Measurements from ENCODE around the gene CDK5RAP2.
A peak's percentile ranks its signal among the peaks of the same experiment; 100 is the strongest.
"Not testable (repeated sequence)": the region's sequence is repeated elsewhere in the genome, so short reads cannot be mapped to it uniquely, and the experiment has no call there.

Gene CDK5RAP2

GRCh38 chr9:120542701-120543490, 37.1 kb downstream of the CDK5RAP2 start:
- no peak for DNase-seq

DNA sequence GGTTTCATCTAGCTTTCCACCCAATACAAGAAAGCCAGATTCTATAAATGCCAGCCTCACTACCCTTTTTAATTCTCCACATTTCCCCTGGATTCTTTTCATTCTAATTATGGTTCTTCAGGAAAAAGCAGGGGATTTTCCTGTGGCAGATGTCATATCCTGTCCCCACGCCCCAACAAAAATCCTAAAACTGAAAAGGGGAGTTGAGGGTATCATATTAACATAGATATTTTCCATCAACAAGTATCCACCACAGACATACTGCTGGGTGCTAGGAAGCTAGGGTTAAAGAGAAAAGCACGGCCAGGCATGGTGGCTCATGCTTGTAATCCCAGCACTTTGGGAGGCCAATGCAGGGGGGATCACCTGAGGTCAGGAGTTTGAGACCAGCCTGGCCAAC, 38.0 kb downstream of the CDK5RAP2 start:
- DNase-seq = no peak

DNA sequence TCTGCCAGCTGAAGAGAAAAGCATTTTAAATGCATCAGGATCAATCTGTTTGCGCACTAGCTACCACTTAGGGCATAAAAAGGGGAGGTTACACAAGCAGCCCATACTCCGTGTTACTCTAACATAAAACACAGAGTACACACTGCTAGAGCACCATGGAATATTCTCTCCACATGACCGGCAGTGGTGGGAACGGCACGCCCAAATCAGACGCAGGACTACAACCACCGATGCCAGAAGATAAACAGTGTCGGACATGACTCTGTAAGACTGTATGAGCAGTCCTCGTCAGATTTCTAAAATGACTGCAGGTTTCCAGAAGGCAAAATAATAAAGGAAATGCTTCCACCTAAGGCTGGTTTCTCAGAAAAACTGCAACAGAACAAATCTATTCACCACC, 40.0 kb downstream of the CDK5RAP2 start:
- no peak for DNase-seq

- no peak for DNase-seq
Observed at GRCh38 chr9:120538339-120538738, 41.6 kb downstream of the CDK5RAP2 start.

DNA sequence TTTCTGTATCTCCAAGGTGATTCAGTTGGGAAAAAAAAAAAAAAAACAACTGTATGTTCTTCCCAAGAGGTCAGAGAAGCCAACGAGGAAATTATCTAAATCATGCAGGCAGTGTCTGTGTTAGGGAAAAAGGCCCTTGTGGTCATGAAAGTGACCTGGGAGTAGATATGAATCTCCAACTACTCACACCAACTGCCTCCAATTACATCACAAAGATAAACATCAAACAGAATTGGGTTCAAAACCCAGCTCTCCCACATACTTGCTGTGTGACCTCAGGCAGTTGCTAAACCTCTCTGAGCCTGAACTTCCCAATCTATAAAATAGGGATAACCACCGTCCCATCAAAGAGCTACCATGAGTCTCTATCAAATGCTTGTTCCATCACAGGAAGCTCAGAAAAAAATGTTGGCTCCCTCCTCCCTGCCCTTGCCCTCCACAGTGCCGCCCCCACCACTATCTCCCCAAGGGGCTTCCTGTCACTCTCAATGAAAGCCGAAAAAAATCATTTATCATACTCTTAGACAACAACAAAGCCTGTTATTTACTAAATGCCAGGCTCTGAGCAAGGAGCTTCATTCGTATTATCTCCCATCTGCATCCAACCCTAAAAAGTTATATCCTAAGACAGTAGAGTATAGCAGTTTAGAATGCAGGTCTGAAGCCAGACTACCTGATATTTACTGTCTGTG, 42.9 kb downstream of the CDK5RAP2 start:
- DNase-seq = no peak

GRCh38 chr9:120536094-120536493, 43.9 kb downstream of the CDK5RAP2 start:
- no peak for DNase-seq

- no peak for DNase-seq
Observed at GRCh38 chr9:120534266-120534665, 45.7 kb downstream of the CDK5RAP2 start.

- DNase-seq = no peak
Observed at GRCh38 chr9:120532891-120533290, 47.1 kb downstream of the CDK5RAP2 start.

DNA sequence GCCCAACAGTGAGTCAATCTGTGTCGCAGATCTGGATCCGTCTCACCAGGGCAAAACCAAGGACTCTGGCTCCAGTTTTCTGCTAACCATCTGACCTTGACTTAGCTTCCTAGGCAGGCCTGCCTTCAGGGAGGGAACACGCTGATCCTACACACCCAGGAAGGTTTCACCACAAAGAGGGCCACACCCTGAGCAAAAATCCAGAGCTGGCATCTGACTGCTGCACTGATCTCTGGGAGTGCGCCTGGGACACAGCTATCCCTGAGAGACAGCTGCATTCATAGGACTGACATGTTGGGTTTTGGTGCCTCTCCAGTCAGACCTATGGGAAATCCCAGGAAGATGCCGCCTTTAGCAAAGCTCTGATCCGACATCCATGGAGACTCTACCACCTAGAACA, 47.5 kb downstream of the CDK5RAP2 start:
- no peak for DNase-seq

- peak; percentile 37 for DNase-seq
Observed at GRCh38 chr9:120531683-120532300, 48.2 kb downstream of the CDK5RAP2 start.

DNA sequence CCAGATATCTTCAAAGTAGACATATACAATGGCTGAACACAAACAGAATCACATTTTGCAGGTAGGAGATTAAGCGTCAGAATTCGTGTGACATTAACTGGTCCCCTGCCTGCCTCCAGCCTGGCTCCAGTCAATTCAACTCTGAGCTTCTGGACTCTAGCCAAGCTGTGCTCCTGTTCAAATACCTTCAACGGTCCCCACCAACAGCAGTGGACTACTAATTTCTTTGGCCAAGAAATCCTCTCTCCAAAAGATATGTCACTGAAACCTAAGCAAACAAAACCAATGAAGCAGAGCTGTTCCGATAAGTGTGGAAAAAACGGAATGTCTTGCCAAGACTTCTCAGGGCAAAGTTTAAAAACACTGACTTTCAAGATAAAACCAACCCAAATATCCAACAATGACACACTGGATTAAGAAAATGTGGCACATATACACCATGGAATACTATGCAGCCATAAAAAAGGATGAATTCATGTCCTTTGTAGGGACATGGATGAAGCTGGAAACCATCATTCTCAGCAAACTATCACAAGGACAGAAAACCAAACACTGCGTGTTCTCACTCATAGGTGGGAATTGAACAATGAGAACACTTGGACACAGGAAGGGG, 49.6 kb downstream of the CDK5RAP2 start:
- DNase-seq = not testable (repeated sequence)

DNA sequence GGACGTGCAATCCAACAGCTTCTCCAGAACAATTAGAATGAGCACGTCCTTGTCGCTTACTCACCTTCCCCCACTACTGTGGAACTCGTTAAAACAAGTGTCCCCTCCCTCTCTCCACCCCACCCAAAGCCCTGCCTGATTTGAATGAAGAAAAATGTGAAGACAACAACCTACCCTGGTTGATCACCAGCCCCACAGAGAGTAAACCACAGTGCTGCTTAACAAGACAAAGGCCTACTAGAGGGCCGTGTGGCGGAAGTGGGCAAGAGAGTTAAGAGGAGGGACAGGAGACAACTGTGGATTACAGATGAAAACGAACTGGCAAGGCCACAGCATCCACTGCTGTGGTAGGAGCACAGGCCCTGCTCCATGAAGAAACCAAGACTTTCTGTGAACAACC, 51.1 kb downstream of the CDK5RAP2 start:
- DNase-seq = no peak

DNA sequence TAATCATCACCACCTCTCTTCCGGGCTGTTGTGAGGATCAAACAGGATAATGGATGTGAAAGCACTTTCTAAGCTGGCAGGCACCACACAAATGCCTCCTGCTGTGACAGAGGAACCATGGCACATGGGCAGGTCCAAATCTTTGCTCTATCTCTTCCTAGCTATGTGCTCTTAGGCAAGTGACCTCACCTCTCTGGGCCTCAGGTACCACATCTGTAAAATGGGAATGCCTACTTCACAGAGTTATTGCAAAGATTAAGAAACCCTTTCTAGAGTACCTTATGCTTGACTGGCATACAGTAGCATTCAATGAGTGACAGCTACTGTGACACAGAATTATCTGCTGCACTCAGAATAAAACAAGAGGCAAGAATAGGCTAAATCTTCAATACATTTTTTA, 51.6 kb downstream of the CDK5RAP2 start:
- DNase-seq = no peak

GRCh38 chr9:120526534-120526933, 53.4 kb downstream of the CDK5RAP2 start:
- DNase-seq = no peak

GRCh38 chr9:120524863-120525262, 55.1 kb downstream of the CDK5RAP2 start:
- no peak for DNase-seq

DNA sequence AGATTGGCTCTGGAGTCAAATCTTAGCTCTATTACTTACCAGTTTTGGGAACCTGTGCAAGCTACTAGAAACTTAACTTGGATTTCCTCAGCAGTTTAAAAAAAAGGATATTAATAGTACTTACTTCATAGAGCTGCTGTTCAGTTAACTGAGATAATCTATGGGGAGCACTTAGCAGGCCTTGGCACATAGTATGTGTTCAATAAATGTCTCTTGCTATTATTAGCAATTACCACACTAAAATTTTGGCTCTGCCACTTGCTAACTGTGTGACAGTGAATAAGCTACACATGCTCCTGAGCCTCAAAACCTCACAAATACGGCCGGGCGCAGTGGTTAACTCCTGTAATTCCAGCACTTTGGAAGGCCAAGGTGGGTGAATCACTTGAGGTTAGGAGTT, 55.9 kb downstream of the CDK5RAP2 start:
- no peak for DNase-seq

DNA sequence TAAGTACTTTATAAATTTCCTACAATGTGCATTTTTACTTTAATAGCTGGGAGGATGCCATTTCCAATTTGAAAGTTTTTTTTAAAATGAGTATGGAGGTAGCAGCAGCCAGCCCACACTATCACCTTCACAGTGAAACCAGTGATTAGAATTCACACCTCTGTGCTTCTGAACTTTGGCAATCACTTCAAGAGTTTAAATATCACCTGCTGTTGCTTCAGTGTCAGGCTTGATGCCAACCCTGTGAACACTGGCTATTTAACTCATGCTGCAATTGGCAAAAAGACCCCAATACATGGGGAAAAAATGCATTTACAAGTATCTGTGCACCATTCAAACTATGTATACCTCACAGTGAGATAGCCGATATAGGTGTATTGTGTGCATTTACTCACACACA, 57.4 kb downstream of the CDK5RAP2 start:
- DNase-seq = no peak

DNA sequence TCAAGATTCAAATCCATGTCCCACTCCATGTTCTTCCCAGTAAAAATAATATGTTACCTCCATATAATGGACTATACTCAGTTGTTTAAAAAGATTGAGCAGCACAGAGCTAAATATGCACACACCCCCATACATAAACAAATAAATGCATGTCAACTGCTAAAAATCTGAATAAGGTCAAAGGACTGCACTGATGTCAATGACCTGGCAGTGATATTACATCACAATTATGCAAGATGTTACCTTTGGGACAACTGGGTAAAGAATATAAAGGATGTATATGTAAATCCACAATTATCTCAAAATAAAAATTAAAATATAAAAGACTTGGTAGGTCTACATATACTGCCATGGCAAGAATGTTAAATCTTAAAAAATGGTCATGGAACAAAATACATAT, 57.9 kb downstream of the CDK5RAP2 start:
- DNase-seq = no peak

DNA sequence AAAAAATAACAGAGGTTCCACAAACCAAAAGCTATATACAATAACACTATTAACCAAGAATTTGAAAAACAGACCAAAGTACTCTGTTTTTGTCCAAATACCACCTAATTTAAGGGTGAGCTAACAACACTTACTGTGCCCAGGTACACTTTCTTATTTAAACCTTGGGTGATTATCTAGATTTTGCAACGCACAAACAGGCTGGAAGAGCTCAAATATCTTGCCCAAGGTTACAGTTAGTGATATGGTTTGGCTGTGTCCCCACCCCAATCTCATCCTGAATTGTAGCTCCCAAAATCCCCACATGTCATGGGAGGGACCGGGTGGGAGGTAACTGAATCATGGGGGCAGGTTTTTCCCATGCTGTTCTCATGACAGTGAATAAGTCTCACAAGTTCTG, 58.9 kb downstream of the CDK5RAP2 start:
- no peak for DNase-seq

DNA sequence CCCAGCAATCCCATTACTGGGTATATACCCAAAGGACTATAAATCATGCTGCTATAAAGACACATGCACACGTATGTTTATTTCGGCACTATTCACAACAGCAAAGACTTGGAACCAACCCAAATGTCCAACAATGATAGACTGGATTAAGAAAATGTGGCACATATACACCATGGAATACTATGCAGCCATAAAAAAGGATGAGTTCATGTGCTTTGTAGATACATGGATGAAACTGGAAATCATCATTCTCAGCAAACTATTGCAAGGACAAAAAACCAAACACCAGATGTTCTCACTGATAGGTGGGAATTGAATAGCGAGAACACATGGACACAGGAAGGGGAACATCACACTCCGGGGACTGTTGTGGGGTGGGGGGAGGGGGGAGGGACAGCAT, 64.0 kb downstream of the CDK5RAP2 start:
- DNase-seq = not testable (repeated sequence)

DNA sequence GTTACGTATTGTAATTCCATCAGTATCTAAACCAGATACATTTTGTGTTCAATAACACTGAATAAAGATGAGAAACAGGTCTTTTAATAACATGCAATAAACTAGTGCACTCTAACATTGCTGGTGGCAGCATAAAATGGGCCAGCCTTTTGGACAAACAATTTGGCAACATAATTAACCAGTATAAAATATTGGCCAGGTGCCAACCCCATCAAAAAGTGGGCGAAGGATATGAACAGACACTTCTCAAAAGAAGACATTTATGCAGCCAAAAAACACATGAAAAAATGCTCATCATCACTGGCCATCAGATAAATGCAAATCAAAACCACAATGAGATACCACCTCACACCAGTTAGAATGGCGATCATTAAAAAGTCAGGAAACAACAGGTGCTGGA, 64.5 kb downstream of the CDK5RAP2 start:
- not testable (repeated sequence) for DNase-seq

GRCh38 chr9:120514405-120514804, 65.6 kb downstream of the CDK5RAP2 start:
- DNase-seq = no peak

GRCh38 chr9:120513825-120514396, 66.1 kb downstream of the CDK5RAP2 start:
- DNase-seq = no peak
